Endothelial cell of umbilical vein (primary cell): ENCODE measurements around the gene TRAPPC2. TPM values are rescaled to one million over a fixed set of nuclear protein-coding genes. Genes with fewer than 3 reads are reported as not detected.

ENCODE experiments used
- BruUV-seq: library from RNA; stranded (reverse); fragments of 400-500 nt; replicated peaks from 2 replicates; lab custom pipeline; 2021; lab: Mats Ljungman, UMichigan
- CTCF ChIA-PET: fragments of 300-600, 350-600 bp; sonication (Branson Sonifier 250); formaldehyde crosslinking; loops from one replicate; lab custom pipeline; 2021; ENCODE audit warnings: antibody characterized with exemption, inconsistent platforms; lab: Charles Lee
- POLR2A ChIA-PET: fragments of 300-600, 350-600 bp; sonication (Branson Sonifier 250); formaldehyde crosslinking; loops from one replicate; lab custom pipeline; 2021; ENCODE audit warnings: antibody characterized with exemption, inconsistent platforms; lab: Charles Lee
- DNase-seq: peaks from one replicate; pipeline ENCODE4 v3.0.0-alpha.2; 2011; ENCODE audit warnings: low read depth, low spot score
- FAIRE-seq: peaks from 2 replicates; lab custom pipeline; 2011; peaks lifted over from hg19 to GRCh38; lab: Jason Lieb, UNC
- H2AFZ ChIP-seq: 2 replicates; pipeline ENCODE4 v1.6.0; 2012; ENCODE audit warnings: low read depth, low read length, control low read depth, inconsistent platforms
- H3K27ac ChIP-seq: 2 replicates; pipeline ENCODE4 v1.5.1; 2011; ENCODE audit warnings: low read depth, mild to moderate bottlenecking, control low read depth, low read length, moderate library complexity; ENCODE audit not compliant: insufficient read depth
- H3K27me3 ChIP-seq, 2 experiments: 2 replicates each; pipeline versions ENCODE4 v1.6.0 to v1.6.1; 2011; ENCODE audit warnings: low read length in 2 of 2, mixed read lengths in 1 of 2; ENCODE audit not compliant: control insufficient read depth in 2 of 2, insufficient read depth in 2 of 2
- H3K36me3 ChIP-seq, 2 experiments: 2 replicates in 1 of 2; 3 replicates in 1 of 2; pipeline ENCODE4 v1.5.1; 2011; ENCODE audit warnings: low read length in 2 of 2, mild to moderate bottlenecking in 1 of 2, moderate library complexity in 1 of 2; ENCODE audit not compliant: control insufficient read depth in 2 of 2, insufficient read depth in 2 of 2; ENCODE audit errors: extremely low read depth in 1 of 2
- H3K4me1 ChIP-seq: 3 replicates; pipeline ENCODE4 v1.5.1; 2011; ENCODE audit warnings: mild to moderate bottlenecking, low read length; ENCODE audit not compliant: control insufficient read depth, insufficient read depth; ENCODE audit errors: extremely low read depth
- H3K4me2 ChIP-seq: 2 replicates; pipeline ENCODE4 v1.6.1; 2011; ENCODE audit warnings: low read length, control low read depth, mixed read lengths; ENCODE audit not compliant: insufficient read depth
- H3K4me3 ChIP-seq, 3 experiments: fragments of 200-600 bp in 1 of 3; sonication (generic), shearing (Covaris generic) in 1 of 3; replicated peaks in 1 of 3; 2 replicates each; pipeline ENCODE4 v1.5.1; 2011 to 2016; ENCODE audit warnings: control low read depth in 3 of 3, low read length in 3 of 3, mild to moderate bottlenecking in 2 of 3, inconsistent platforms in 1 of 3, low read depth in 1 of 3, moderate library complexity in 1 of 3; ENCODE audit not compliant: insufficient read depth in 1 of 3
- H3K79me2 ChIP-seq: 2 replicates; pipeline ENCODE4 v1.6.0; 2012; ENCODE audit warnings: low read length, inconsistent platforms; ENCODE audit not compliant: control insufficient read depth, insufficient read depth
- H3K9ac ChIP-seq: replicated peaks from 2 replicates; pipeline ENCODE3; 2011; ENCODE audit warnings: low read length, control low read depth; ENCODE audit not compliant: insufficient read depth; ENCODE audit errors: extremely low read depth
- H3K9me1 ChIP-seq: replicated peaks from 3 replicates; pipeline ENCODE4 v1.6.0; 2011; ENCODE audit warnings: mild to moderate bottlenecking, low read length; ENCODE audit not compliant: control insufficient read depth, insufficient read depth; ENCODE audit errors: extremely low read depth
- H3K9me3 ChIP-seq: replicated peaks from 2 replicates; pipeline ENCODE4 v1.5.1; 2012; ENCODE audit warnings: low read length, inconsistent platforms; ENCODE audit not compliant: control insufficient read depth, insufficient read depth
- H4K20me1 ChIP-seq: replicated peaks from 2 replicates; pipeline ENCODE3; 2011; ENCODE audit warnings: mild to moderate bottlenecking, low read length; ENCODE audit not compliant: control insufficient read depth, insufficient read depth; ENCODE audit errors: extremely low read depth
- CTCF ChIP-seq, 2 donors: IDR thresholded peaks; 1 replicate in 1 of 2; 2 replicates in 1 of 2; pipeline ENCODE4 v1.5.1; 2011; ENCODE audit warnings: low read length in 2 of 2, mild to moderate bottlenecking in 2 of 2, moderate library complexity in 2 of 2, control low read depth in 1 of 2, inconsistent platforms in 1 of 2, low read depth in 1 of 2; ENCODE audit not compliant: insufficient read depth in 1 of 2; ENCODE audit errors: extremely low read depth in 1 of 2
- EZH2 ChIP-seq: IDR thresholded peaks from 2 replicates; pipeline ENCODE4 v1.6.1; 2012; ENCODE audit warnings: borderline replicate concordance, low read depth, mild to moderate bottlenecking, moderate library complexity, low read length, inconsistent platforms; ENCODE audit not compliant: severe bottlenecking
- FOS ChIP-seq: IDR thresholded peaks from 2 replicates; pipeline ENCODE4 v1.6.1; 2011; ENCODE audit warnings: mild to moderate bottlenecking, low read length, moderate library complexity, borderline replicate concordance; ENCODE audit not compliant: insufficient read depth
- GATA2 ChIP-seq: IDR thresholded peaks from 2 replicates; pipeline ENCODE4 v1.7.0; 2011; ENCODE audit warnings: low read depth, mild to moderate bottlenecking, moderate library complexity, mixed read lengths, low read length; ENCODE audit not compliant: insufficient read length, insufficient read depth
- JUN ChIP-seq: IDR thresholded peaks from 2 replicates; pipeline ENCODE4 v1.6.1; 2011; ENCODE audit warnings: borderline replicate concordance, low read depth; ENCODE audit not compliant: insufficient read length, insufficient read depth
- MAX ChIP-seq: IDR thresholded peaks from 2 replicates; pipeline ENCODE4 v1.6.1; 2011; ENCODE audit not compliant: insufficient read depth, insufficient read length
- MYC ChIP-seq: IDR thresholded peaks from one replicate; pipeline ENCODE4 v1.6.1; 2011; ENCODE audit warnings: mild to moderate bottlenecking, low read depth, low read length
- POLR2A ChIP-seq: IDR thresholded peaks from 2 replicates; pipeline ENCODE4 v1.6.1; 2012; ENCODE audit warnings: low read depth, mild to moderate bottlenecking, control low read depth, low read length
- POLR2AphosphoS5 ChIP-seq: IDR thresholded peaks from 2 replicates; pipeline ENCODE4 v1.6.1; 2012; ENCODE audit warnings: low read depth, mild to moderate bottlenecking, control low read depth, low read length, moderate library complexity; ENCODE audit not compliant: insufficient read depth
- dilution Hi-C: fragments of 300-500 bp; cut with MboI; formaldehyde crosslinking; loops from one replicate; pipeline ENCODE4 v1.15.0; 2019; ENCODE audit warnings: low sequenced_read_pairs; ENCODE audit not compliant: extremely low pct_ligation_motif_present
- intact Hi-C: fragments of 100-400 bp; cut with micrococcal nuclease; formaldehyde crosslinking; loops from one replicate; pipeline ENCODE4 v1.10.0; 2022
- polyA plus RNA-seq, 4 experiments: library from polyadenylated mRNA; depleted of rRNA in 3 of 4; stranded (reverse) in 3 of 4; unstranded in 1 of 4; fragments of >200 nt; gene quantifications; 2 replicates each; pipeline versions ENCODE4 v1.2.1 to v1.2.3, GENCODE V29; 2011 to 2012; ENCODE audit warnings: missing spikeins in 1 of 4
- total RNA-seq: library from RNA; stranded (reverse); gene quantifications from 2 replicates; pipeline ENCODE4 v1.2.3, GENCODE V29; 2021

The TRAPPC2 gene
- total and polyA plus RNA-seq, 2 donors (not counting 3 experiments of a cell fraction or from before 2014, with no cell fraction given): 6.6 to 13.0 TPM

DNA sequence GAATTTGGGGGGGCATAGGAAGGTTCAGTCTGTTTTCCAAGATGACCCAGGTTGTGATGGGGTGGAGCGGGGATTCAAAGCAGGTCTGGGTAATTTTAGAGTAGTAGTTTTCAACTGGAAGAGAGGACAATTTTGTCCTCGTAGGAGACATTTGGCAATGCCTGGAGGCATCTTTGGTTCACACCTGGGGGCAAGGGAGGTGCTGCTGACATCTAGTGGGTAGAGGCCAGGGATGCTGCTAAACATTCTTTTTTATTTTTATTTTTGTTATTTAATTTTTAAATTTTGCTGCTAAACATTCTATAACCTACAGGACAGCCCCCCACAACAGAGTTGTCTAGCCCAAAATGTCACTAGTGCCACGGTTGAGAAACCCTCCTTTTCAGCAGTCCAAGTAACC lies 43.6 kb downstream of the TRAPPC2 start:
- FAIRE-seq (no peak), DNase-seq (no peak)
- H3K9ac ChIP-seq: peak overlapping the region; percentile 60
- no peak overlapping the region for H2AFZ ChIP-seq
- no TSS peak for BruUV-seq
- no peaks in the 10 kb centered on the region for H3K27me3 ChIP-seq
- no peaks in the 10 kb centered on the region for H4K20me1 ChIP-seq
- no peak for TF ChIP-seq EZH2
- no peak for TF ChIP-seq MYC
- no peak for TF ChIP-seq FOS
- no peak for TF ChIP-seq POLR2AphosphoS5
- TF ChIP-seq GATA2: no peak
- TF ChIP-seq POLR2A: no peak
- TF ChIP-seq CTCF (IDR thresholded peaks at IDR 0.05; ENCODE audit: extremely low read depth in 1 of 2, insufficient read depth in 1 of 2, low read depth in 1 of 2, low read length in 2 of 2): no peak
- no peak for TF ChIP-seq MAX
- TF ChIP-seq JUN: no peak
- peaks cover 56% of the 10 kb centered on the region for H3K79me2 ChIP-seq
- peak overlapping the region in 1 of 3 experiments; percentile 77 for H3K4me3 ChIP-seq
- no peaks in the 10 kb centered on the region for H3K9me1 ChIP-seq
- dilution Hi-C loops: no loop called here
- CTCF ChIA-PET: no interaction called here
- H3K36me3 ChIP-seq: no peaks in the 10 kb centered on the region
- H3K4me1 ChIP-seq: peaks cover 17% of the 10 kb centered on the region
- H3K27ac ChIP-seq: no peak overlapping the region
- POLR2A ChIA-PET: no interaction called here
- peak overlapping the region; percentile 72 for H3K4me2 ChIP-seq
- intact Hi-C loops: no loop called here
- H3K9me3 ChIP-seq: no peaks in the 10 kb centered on the region
